IMR-90 (cell line): ENCODE results near the gene CTBP1. TPM values are rescaled to one million over a fixed set of nuclear protein-coding genes. Genes with fewer than 3 reads are reported as not detected.

Source experiments
- ATAC-seq: fragments of 200-7000 bp; cut with Tn5 transposase; 2 replicates; pipeline ENCODE4 v1.9.1; 2020; ENCODE audit warnings: low read depth, mild to moderate bottlenecking, moderate library complexity
- BruUV-seq: library from RNA; stranded (reverse); fragments of 400-500 nt; replicated peaks from 2 replicates; lab custom pipeline; 2021; lab: Mats Ljungman, UMichigan
- CTCF ChIA-PET: fragments of 300-600 bp; formaldehyde crosslinking; extraction: SDS; loops from one replicate; lab custom pipeline; 2021; ENCODE audit warnings: antibody characterized with exemption; lab: Yijun Ruan, JAX
- POLR2A ChIA-PET: fragments of 300-600 bp; sonication (Branson Sonifier 250); formaldehyde crosslinking; loops from one replicate; lab custom pipeline; 2022; ENCODE audit warnings: antibody characterized with exemption; ENCODE audit not compliant: unreplicated experiment; lab: Charles Lee
- DNase-seq: peaks from one replicate; pipeline ENCODE4 v3.0.0; 2013
- H2AFZ ChIP-seq: replicated peaks from 2 replicates; pipeline ENCODE3; 2013; ENCODE audit warnings: low read length, mild to moderate bottlenecking; ENCODE audit not compliant: poor library complexity
- H2AK5ac ChIP-seq: 2 replicates; pipeline ENCODE4 v1.6.1; 2013; ENCODE audit warnings: low read depth, low read length, inconsistent platforms
- H2AK9ac ChIP-seq: replicated peaks from 2 replicates; pipeline ENCODE3; 2013; ENCODE audit warnings: mild to moderate bottlenecking, low read depth, low read length, moderate library complexity; ENCODE audit not compliant: poor library complexity
- H2BK120ac ChIP-seq: 2 replicates; pipeline ENCODE4 v1.6.1; 2013; ENCODE audit warnings: low read depth, low read length, inconsistent platforms
- H2BK15ac ChIP-seq: 3 replicates; pipeline ENCODE4 v1.6.1; 2013; ENCODE audit warnings: low read depth, low read length, inconsistent platforms
- H2BK20ac ChIP-seq: 2 replicates; pipeline ENCODE4 v1.6.1; 2013; ENCODE audit warnings: low read depth, mild to moderate bottlenecking, inconsistent platforms, low read length, moderate library complexity
- H2BK5ac ChIP-seq: 2 replicates; pipeline ENCODE4 v1.6.1; 2013; ENCODE audit warnings: mild to moderate bottlenecking, low read depth, low read length, inconsistent platforms; ENCODE audit not compliant: poor library complexity, severe bottlenecking
- H3K14ac ChIP-seq: replicated peaks from 2 replicates; pipeline ENCODE4 v1.6.1; 2013; ENCODE audit warnings: low read depth, low read length, inconsistent platforms
- H3K18ac ChIP-seq: 2 replicates; pipeline ENCODE4 v1.6.1; 2013; ENCODE audit warnings: low read depth, low read length, control low read depth
- H3K23ac ChIP-seq: 2 replicates; pipeline ENCODE4 v1.6.1; 2013; ENCODE audit warnings: low read depth, low read length, inconsistent platforms
- H3K27ac ChIP-seq: 2 replicates; pipeline ENCODE4 v1.5.1; 2013; ENCODE audit warnings: mild to moderate bottlenecking, control low read depth, low read length; ENCODE audit not compliant: insufficient read depth
- H3K27me3 ChIP-seq: 2 replicates; pipeline ENCODE4 v1.6.1; 2013; ENCODE audit warnings: low read length; ENCODE audit not compliant: control insufficient read depth, insufficient read depth
- H3K36me3 ChIP-seq: 2 replicates; pipeline ENCODE4 v1.6.1; 2013; ENCODE audit warnings: low read length, mixed read lengths; ENCODE audit not compliant: control insufficient read depth, insufficient read depth
- H3K4ac ChIP-seq: 2 replicates; pipeline ENCODE4 v1.6.1; 2013; ENCODE audit warnings: low read depth, low read length, inconsistent platforms
- H3K4me1 ChIP-seq: 2 replicates; pipeline ENCODE4 v1.6.1; 2013; ENCODE audit warnings: low read length, mixed read lengths; ENCODE audit not compliant: control insufficient read depth, insufficient read depth
- H3K4me2 ChIP-seq: 2 replicates; pipeline ENCODE4 v1.6.1; 2013; ENCODE audit warnings: low read depth, mild to moderate bottlenecking, control low read depth, low read length, moderate library complexity
- H3K4me3 ChIP-seq: 2 replicates; pipeline ENCODE4 v1.5.1; 2013; ENCODE audit warnings: low read depth, mild to moderate bottlenecking, control low read depth, low read length, moderate library complexity; ENCODE audit not compliant: insufficient read depth
- H3K56ac ChIP-seq: 2 replicates; pipeline ENCODE4 v1.6.1; 2013; ENCODE audit warnings: low read length, inconsistent platforms; ENCODE audit not compliant: insufficient read depth; ENCODE audit errors: extremely low read depth
- H3K79me1 ChIP-seq, 2 experiments: 2 replicates each; pipeline ENCODE4 v1.6.1; 2013; ENCODE audit warnings: low read length in 2 of 2, inconsistent platforms in 1 of 2, low read depth in 1 of 2
- H3K9ac ChIP-seq: 2 replicates; pipeline ENCODE4 v1.6.1; 2013; ENCODE audit warnings: low read depth, low read length, control low read depth
- H3K9me1 ChIP-seq: 2 replicates; pipeline ENCODE4 v1.6.1; 2013; ENCODE audit warnings: low read length, inconsistent platforms; ENCODE audit not compliant: insufficient read depth
- H3K9me3 ChIP-seq: 2 replicates; pipeline ENCODE4 v1.6.1; 2013; ENCODE audit warnings: low read length; ENCODE audit not compliant: control insufficient read depth, insufficient read depth
- H4K20me1 ChIP-seq: 2 replicates; pipeline ENCODE4 v1.6.1; 2013; ENCODE audit warnings: low read length, inconsistent platforms; ENCODE audit not compliant: insufficient read depth
- H4K5ac ChIP-seq: 2 replicates; pipeline ENCODE4 v1.6.1; 2013; ENCODE audit warnings: mild to moderate bottlenecking, low read depth, low read length, control low read depth
- H4K8ac ChIP-seq, 2 experiments: 2 replicates each; pipeline ENCODE4 v1.6.1; 2013; ENCODE audit warnings: low read depth in 2 of 2, low read length in 2 of 2, control low read depth in 1 of 2, inconsistent platforms in 1 of 2
- H4K91ac ChIP-seq: 2 replicates; pipeline ENCODE4 v1.6.1; 2013; ENCODE audit warnings: low read depth, low read length, inconsistent platforms; ENCODE audit not compliant: insufficient read depth
- BHLHE40 ChIP-seq: fragments of 150-350 bp; IDR thresholded peaks from 2 replicates; pipeline ENCODE4 v1.6.1; 2016; ENCODE audit warnings: mild to moderate bottlenecking, low read depth, low read length
- CEBPB ChIP-seq: IDR thresholded peaks from 2 replicates; pipeline ENCODE4 v1.6.1; 2012; ENCODE audit warnings: low read depth, low read length, improper control_type of control experiment
- CHD1 ChIP-seq: IDR thresholded peaks from 2 replicates; pipeline ENCODE4 v1.6.1; 2012; ENCODE audit warnings: low read depth, low read length, improper control_type of control experiment
- FOS ChIP-seq: fragments of 150-350 bp; IDR thresholded peaks from 2 replicates; pipeline ENCODE4 v1.6.1; 2016; ENCODE audit warnings: low read depth, low read length
- MAFK ChIP-seq: IDR thresholded peaks from 2 replicates; pipeline ENCODE4 v1.6.1; 2012; ENCODE audit warnings: low read depth, low read length, improper control_type of control experiment
- MAZ ChIP-seq: IDR thresholded peaks from 2 replicates; pipeline ENCODE4 v1.6.1; 2012; ENCODE audit warnings: low read depth, mild to moderate bottlenecking, low read length, improper control_type of control experiment, moderate library complexity, borderline replicate concordance
- MXI1 ChIP-seq: IDR thresholded peaks from 2 replicates; pipeline ENCODE4 v1.6.1; 2012; ENCODE audit warnings: low read depth, mild to moderate bottlenecking, low read length, moderate library complexity, borderline replicate concordance
- NFE2L2 ChIP-seq: fragments of 150-350 bp; IDR thresholded peaks from 2 replicates; pipeline ENCODE4 v1.6.1; 2016; ENCODE audit warnings: low read depth, mild to moderate bottlenecking, low read length
- POLR2A ChIP-seq: IDR thresholded peaks from 2 replicates; pipeline ENCODE4 v1.6.1; 2012; ENCODE audit warnings: mild to moderate bottlenecking, low read depth, low read length
- RAD21 ChIP-seq: IDR thresholded peaks from 2 replicates; pipeline ENCODE4 v1.6.1; 2012; ENCODE audit warnings: low read length, improper control_type of control experiment
- RCOR1 ChIP-seq: IDR thresholded peaks from 2 replicates; pipeline ENCODE4 v1.6.1; 2012; ENCODE audit warnings: mild to moderate bottlenecking, low read length, improper control_type of control experiment; ENCODE audit not compliant: insufficient replicate concordance
- RFX5 ChIP-seq: IDR thresholded peaks from 2 replicates; pipeline ENCODE4 v1.8.0; 2012; ENCODE audit warnings: low read depth, mild to moderate bottlenecking, low read length, moderate library complexity
- SMC3 ChIP-seq: fragments of 150-350 bp; IDR thresholded peaks from 2 replicates; pipeline ENCODE4 v1.6.1; 2016; ENCODE audit warnings: low read depth, mild to moderate bottlenecking, antibody characterized with exemption, low read length, moderate library complexity
- WGBS, 2 experiments: methylation state at CpG; one replicate each; pipeline versions ENCODE4 v1.1.5 to v1.1.7; 2013; ENCODE audit warnings: missing lambda C conversion rate in 2 of 2; ENCODE audit not compliant: insufficient read length in 1 of 2; ENCODE audit errors: extremely low coverage in 2 of 2; 5-methylcytosine and 5-hydroxymethylcytosine counted together
- dilution Hi-C: fragments of 300-500 bp; cut with HindIII; formaldehyde crosslinking; loops from one replicate; pipeline ENCODE4 v1.14.3; 2018; ENCODE audit warnings: low sequenced_read_pairs; ENCODE audit not compliant: unreplicated experiment
- in situ Hi-C: fragments of 300-500 bp; cut with MboI; formaldehyde crosslinking; loops from 3 replicates; pipeline ENCODE4 v1.14.3; 2019; ENCODE audit warnings: low sequenced_read_pairs, inconsistent platforms, mixed read lengths
- intact Hi-C: fragments of 100-400 bp; cut with micrococcal nuclease; formaldehyde crosslinking; loops from 2 replicates; pipeline ENCODE4 v1.10.0; 2022
- polyA plus RNA-seq, 3 experiments: library from polyadenylated mRNA; depleted of rRNA; stranded (reverse); fragments of >200 nt; gene quantifications; 2 replicates each; pipeline ENCODE4 v1.2.3, GENCODE V29; 2012; ENCODE audit warnings: low replicate concordance in 1 of 3
- total RNA-seq: library from RNA; depleted of rRNA; stranded (reverse); fragments of >200 nt; gene quantifications from 2 replicates; pipeline ENCODE4 v1.2.3, GENCODE V29; 2012
- TF ChIP-seq, protein P1 (sequence below): conservative IDR thresholded peaks from 2 replicates; pipeline ENCODE4 v1.5.1; 2012; ENCODE audit warnings: mild to moderate bottlenecking, low read depth, low read length, improper control_type of control experiment
- TF ChIP-seq, protein P2 (sequence below): fragments of 150-350 bp; IDR thresholded peaks from 2 replicates; pipeline ENCODE4 v1.6.1; 2016; ENCODE audit warnings: low read depth, mild to moderate bottlenecking, low read length, moderate library complexity, borderline replicate concordance
- TF ChIP-seq, protein P3 (sequence below): fragments of 150-350 bp; IDR thresholded peaks from 2 replicates; pipeline ENCODE4 v1.6.1; 2017; ENCODE audit warnings: mild to moderate bottlenecking, antibody characterized with exemption, low read length, low read depth

Gene CTBP1
- total and polyA plus RNA-seq, 2 of the 4 experiments (the other 2 are of a cell fraction) = 147 to 212 TPM

- Histone ChIP-seq H4K5ac (no peak overlapping the region), H3K9me3 (no peaks in the 10 kb centered on the region), H3K4ac (no peak overlapping the region), H2AK5ac (no peak overlapping the region), H3K4me2 (no peak overlapping the region), H3K56ac (no peak overlapping the region), H2BK20ac (no peak overlapping the region), H4K91ac (no peak overlapping the region), H2BK120ac (no peak overlapping the region), H3K27ac (no peak overlapping the region), H2BK5ac (no peak overlapping the region), H3K4me3 (no peak overlapping the region), H3K14ac (no peak overlapping the region), H2AFZ (peak overlapping the region; percentile 51), H3K27me3 (no peaks in the 10 kb centered on the region), H3K4me1 (peaks cover 11% of the 10 kb centered on the region), H2BK15ac (no peak overlapping the region), H4K20me1 (peaks cover 75% of the 10 kb centered on the region), H4K8ac (no peak overlapping the region), H3K79me1 (peaks cover 9 to 70% of the 10 kb centered on the region in 2 experiments), H3K18ac (no peak overlapping the region), H3K23ac (no peak overlapping the region), H3K36me3 (peaks cover 62% of the 10 kb centered on the region), H2AK9ac (peak overlapping the region; percentile 82), H3K9me1 (peaks cover 11% of the 10 kb centered on the region), H3K9ac (no peak overlapping the region)
- ChIA-PET CTCF (no interaction called here), POLR2A (no interaction called here)
- in situ Hi-C loops (no loop called here), dilution Hi-C loops (no loop called here), intact Hi-C loops (no loop called here)
- DNase-seq (no peak), ATAC-seq (no peak)
- no TSS peak for BruUV-seq
- WGBS, 2 experiments = 91% methylated on average over 4 of the region's 12 CpGs; no CpG with 5 or more reads in 1 of the 2 experiments
- TF ChIP-seq SMC3 = no peak
- no peak for TF ChIP-seq POLR2A
- TF ChIP-seq, protein P1, sequence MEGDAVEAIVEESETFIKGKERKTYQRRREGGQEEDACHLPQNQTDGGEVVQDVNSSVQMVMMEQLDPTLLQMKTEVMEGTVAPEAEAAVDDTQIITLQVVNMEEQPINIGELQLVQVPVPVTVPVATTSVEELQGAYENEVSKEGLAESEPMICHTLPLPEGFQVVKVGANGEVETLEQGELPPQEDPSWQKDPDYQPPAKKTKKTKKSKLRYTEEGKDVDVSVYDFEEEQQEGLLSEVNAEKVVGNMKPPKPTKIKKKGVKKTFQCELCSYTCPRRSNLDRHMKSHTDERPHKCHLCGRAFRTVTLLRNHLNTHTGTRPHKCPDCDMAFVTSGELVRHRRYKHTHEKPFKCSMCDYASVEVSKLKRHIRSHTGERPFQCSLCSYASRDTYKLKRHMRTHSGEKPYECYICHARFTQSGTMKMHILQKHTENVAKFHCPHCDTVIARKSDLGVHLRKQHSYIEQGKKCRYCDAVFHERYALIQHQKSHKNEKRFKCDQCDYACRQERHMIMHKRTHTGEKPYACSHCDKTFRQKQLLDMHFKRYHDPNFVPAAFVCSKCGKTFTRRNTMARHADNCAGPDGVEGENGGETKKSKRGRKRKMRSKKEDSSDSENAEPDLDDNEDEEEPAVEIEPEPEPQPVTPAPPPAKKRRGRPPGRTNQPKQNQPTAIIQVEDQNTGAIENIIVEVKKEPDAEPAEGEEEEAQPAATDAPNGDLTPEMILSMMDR = no peak
- TF ChIP-seq, protein P2, sequence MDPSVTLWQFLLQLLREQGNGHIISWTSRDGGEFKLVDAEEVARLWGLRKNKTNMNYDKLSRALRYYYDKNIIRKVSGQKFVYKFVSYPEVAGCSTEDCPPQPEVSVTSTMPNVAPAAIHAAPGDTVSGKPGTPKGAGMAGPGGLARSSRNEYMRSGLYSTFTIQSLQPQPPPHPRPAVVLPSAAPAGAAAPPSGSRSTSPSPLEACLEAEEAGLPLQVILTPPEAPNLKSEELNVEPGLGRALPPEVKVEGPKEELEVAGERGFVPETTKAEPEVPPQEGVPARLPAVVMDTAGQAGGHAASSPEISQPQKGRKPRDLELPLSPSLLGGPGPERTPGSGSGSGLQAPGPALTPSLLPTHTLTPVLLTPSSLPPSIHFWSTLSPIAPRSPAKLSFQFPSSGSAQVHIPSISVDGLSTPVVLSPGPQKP = no peak
- no peak for TF ChIP-seq CEBPB
- TF ChIP-seq MAFK = no peak
- no peak for TF ChIP-seq RAD21
- TF ChIP-seq RFX5 = no peak
- no peak for TF ChIP-seq NFE2L2
- TF ChIP-seq MAZ = no peak
- TF ChIP-seq BHLHE40 = no peak
- no peak for TF ChIP-seq MXI1
- no peak for TF ChIP-seq RCOR1
- no peak for TF ChIP-seq CHD1
- TF ChIP-seq, protein P3, sequence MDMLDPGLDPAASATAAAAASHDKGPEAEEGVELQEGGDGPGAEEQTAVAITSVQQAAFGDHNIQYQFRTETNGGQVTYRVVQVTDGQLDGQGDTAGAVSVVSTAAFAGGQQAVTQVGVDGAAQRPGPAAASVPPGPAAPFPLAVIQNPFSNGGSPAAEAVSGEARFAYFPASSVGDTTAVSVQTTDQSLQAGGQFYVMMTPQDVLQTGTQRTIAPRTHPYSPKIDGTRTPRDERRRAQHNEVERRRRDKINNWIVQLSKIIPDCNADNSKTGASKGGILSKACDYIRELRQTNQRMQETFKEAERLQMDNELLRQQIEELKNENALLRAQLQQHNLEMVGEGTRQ = no peak
- TF ChIP-seq FOS = no peak
Measured at GRCh38 chr4:1238676-1239000, 10.3 kb downstream of the CTBP1 start.
